Endothelial cell of umbilical vein (primary cell): ENCODE data around the gene FMN1.

Experiments used
- CTCF ChIP-seq, 2 donors: IDR thresholded peaks; 1 replicate in 1 of 2; 2 replicates in 1 of 2; pipeline ENCODE4 v1.5.1; 2011; ENCODE audit warnings: low read length in 2 of 2, mild to moderate bottlenecking in 2 of 2, moderate library complexity in 2 of 2, control low read depth in 1 of 2, inconsistent platforms in 1 of 2, low read depth in 1 of 2; ENCODE audit not compliant: insufficient read depth in 1 of 2; ENCODE audit errors: extremely low read depth in 1 of 2
- EZH2 ChIP-seq: IDR thresholded peaks from 2 replicates; pipeline ENCODE4 v1.6.1; 2012; ENCODE audit warnings: borderline replicate concordance, low read depth, mild to moderate bottlenecking, moderate library complexity, low read length, inconsistent platforms; ENCODE audit not compliant: severe bottlenecking
- POLR2A ChIP-seq: IDR thresholded peaks from 2 replicates; pipeline ENCODE4 v1.6.1; 2012; ENCODE audit warnings: low read depth, mild to moderate bottlenecking, control low read depth, low read length
- POLR2AphosphoS5 ChIP-seq: IDR thresholded peaks from 2 replicates; pipeline ENCODE4 v1.6.1; 2012; ENCODE audit warnings: low read depth, mild to moderate bottlenecking, control low read depth, low read length, moderate library complexity; ENCODE audit not compliant: insufficient read depth

- TF ChIP-seq CTCF (IDR thresholded peaks at IDR 0.05; ENCODE audit: extremely low read depth in 1 of 2, insufficient read depth in 1 of 2, low read depth in 1 of 2, low read length in 2 of 2) (no peak), POLR2A (no peak), POLR2AphosphoS5 (no peak), EZH2 (no peak)
Observed at GRCh38 chr15:32781781-32782180, 412.7 kb downstream of the FMN1 start.
